Thymus (tissue), 11 donors: Measurements from ENCODE around the gene TOP3A. TPM values are rescaled to one million over a fixed set of nuclear protein-coding genes. Genes with fewer than 3 reads are reported as not detected.

Source experiments
- DNase-seq, 9 donors: peaks; one replicate each; pipeline ENCODE4 v3.0.0-alpha.2; 2013; ENCODE audit warnings: low spot score in 9 of 9, low read depth in 6 of 9, missing footprints in 1 of 9
- H3K27ac ChIP-seq, 2 donors: one replicate each; pipeline ENCODE4 v1.5.1; 2013; ENCODE audit warnings: control low read depth in 1 of 2, low read depth in 1 of 2, low read length in 1 of 2, mild to moderate bottlenecking in 1 of 2, moderate library complexity in 1 of 2
- H3K27me3 ChIP-seq, 2 donors: one replicate each; pipeline ENCODE4 v1.5.1; 2013; ENCODE audit warnings: low read length in 1 of 2; ENCODE audit not compliant: control insufficient read depth in 2 of 2, insufficient read depth in 1 of 2
- H3K36me3 ChIP-seq, 2 donors: one replicate each; pipeline ENCODE4 v1.5.1; 2013; ENCODE audit warnings: low read length in 1 of 2, mild to moderate bottlenecking in 1 of 2, moderate library complexity in 1 of 2; ENCODE audit not compliant: control insufficient read depth in 2 of 2, insufficient read depth in 2 of 2
- H3K4me1 ChIP-seq, 2 donors: one replicate each; pipeline ENCODE4 v1.5.1; 2013; ENCODE audit warnings: low read length in 2 of 2; ENCODE audit not compliant: control insufficient read depth in 2 of 2, insufficient read depth in 2 of 2
- H3K4me3 ChIP-seq, 2 donors: one replicate each; pipeline ENCODE4 v1.5.1; 2013; ENCODE audit warnings: low read length in 2 of 2, control low read depth in 1 of 2, mild to moderate bottlenecking in 1 of 2
- H3K9me3 ChIP-seq, 2 donors: one replicate each; pipeline ENCODE4 v1.5.1; 2013; ENCODE audit warnings: low read length in 1 of 2, mild to moderate bottlenecking in 1 of 2; ENCODE audit not compliant: control insufficient read depth in 2 of 2, insufficient read depth in 1 of 2
- WGBS: extraction: QIAGEN DNeasy Blood & Tissue Kit; methylation state at CpG from one replicate; pipeline ENCODE4 v1.1.7; 2013; 5-methylcytosine and 5-hydroxymethylcytosine counted together
- polyA plus RNA-seq: library from polyadenylated mRNA; stranded (reverse); fragments of 200-250 nt; gene quantifications from one replicate; pipeline ENCODE4 v1.2.3, GENCODE V29; 2013
- total RNA-seq: library from RNA; stranded (reverse); fragments of 120-200 nt; gene quantifications from one replicate; pipeline ENCODE4 v1.2.4, GENCODE V29; 2013
- donor health status: healthy.

Gene TOP3A
- total and polyA plus RNA-seq, 2 donors = 22.6 to 23.5 TPM

DNA sequence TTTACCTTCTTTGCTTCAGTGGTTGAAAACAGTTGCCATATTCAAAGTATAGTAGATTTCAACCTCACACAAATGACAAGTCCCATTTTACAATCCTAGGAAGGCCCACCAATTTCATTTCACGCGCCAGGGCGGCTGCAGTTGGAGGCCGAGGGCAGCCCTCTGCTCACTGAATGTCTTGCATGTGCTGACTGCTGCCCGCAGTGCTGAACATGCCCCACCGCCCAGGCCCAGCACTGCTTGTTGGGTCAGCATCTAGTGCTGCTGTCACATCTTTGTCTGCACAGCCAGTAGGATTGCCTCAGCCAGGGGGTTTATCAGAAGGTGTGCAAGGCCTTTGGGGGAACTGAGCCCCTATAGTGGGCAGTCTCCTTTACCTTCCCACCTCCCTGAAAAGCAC, 11.8 kb upstream of the TOP3A start:
- no peak for DNase-seq
- H3K4me3 ChIP-seq = no peak overlapping the region
- 94% methylated on average over 6 of the region's 6 CpGs for WGBS
- H3K36me3 ChIP-seq = peaks cover 78 to 81% of the 10 kb centered on the region in 2 donors
- H3K4me1 ChIP-seq = no peaks in the 10 kb centered on the region
- no peak overlapping the region for H3K27ac ChIP-seq
- no peaks in the 10 kb centered on the region for H3K9me3 ChIP-seq
- no peaks in the 10 kb centered on the region for H3K27me3 ChIP-seq

DNA sequence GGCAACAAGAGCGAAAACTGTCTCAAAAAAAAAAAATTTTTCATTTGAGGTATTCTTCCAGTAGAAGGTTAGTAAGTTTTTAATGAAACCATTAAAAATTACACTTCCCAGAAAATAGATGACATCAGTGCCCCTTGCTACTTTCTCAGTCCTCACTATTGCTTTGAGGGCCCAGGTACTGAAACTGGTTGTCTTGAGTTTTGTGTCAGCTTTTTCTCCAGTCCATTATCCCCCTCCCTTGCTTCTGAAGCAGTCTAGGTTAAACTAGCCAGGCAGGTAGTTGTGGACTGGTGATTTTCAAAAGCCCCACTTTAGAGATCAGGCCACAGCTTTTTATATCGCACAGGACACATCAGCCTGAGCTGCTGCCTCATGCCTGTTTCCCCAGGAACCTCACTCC, 11.2 kb upstream of the TOP3A start:
- WGBS = 98% methylated on average over 2 of the region's 2 CpGs
- DNase-seq = no peak
- H3K27me3 ChIP-seq = no peaks in the 10 kb centered on the region
- peaks cover 73 to 76% of the 10 kb centered on the region in 2 donors for H3K36me3 ChIP-seq
- H3K4me3 ChIP-seq = no peak overlapping the region
- no peak overlapping the region for H3K27ac ChIP-seq
- H3K9me3 ChIP-seq = no peaks in the 10 kb centered on the region
- no peaks in the 10 kb centered on the region for H3K4me1 ChIP-seq

DNA sequence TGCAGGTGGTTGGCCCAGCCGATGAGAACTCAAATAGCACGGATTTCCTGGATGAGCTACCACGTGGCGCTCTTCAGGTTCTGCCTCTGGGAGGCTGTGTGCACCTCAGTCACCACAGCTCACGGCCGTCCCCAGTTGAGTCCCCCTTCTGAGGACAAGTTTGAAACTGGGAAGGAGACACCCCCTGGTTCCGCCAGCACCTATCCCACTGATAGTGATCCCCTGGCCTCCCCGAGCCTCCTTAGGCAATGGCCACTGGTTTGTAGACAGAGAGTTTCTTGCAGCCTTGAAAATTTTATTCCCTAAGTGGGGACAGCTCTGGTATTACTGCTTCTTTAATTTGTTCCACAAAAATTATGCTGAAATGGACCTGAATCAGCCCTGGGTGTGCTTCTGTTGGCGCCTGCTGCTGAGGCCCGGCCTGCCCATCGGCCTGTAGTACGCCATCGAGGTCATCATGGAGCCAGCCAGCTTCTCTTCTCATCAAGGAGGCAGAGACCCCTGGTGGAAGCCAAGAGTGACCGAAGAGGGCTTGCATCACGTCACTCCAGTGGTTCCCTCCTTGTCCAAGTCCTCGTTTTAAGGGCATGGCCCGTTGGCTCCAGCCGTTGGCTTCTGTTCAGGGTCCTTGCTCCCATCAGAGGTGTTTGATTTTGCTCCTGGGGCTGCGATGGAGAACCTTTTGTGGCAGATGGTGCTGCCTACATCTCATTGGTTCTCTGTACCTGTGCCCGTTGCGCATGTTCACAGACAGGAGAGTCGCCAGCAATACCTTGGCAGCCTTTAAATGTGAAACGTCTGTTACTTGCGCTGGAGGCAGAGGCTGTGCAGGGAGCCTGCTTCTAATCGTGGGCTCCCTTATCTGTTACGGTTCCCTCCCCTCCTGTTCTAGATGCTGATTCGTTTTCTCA, 9.6 kb upstream of the TOP3A start:
- Histone ChIP-seq H3K27ac (no peak overlapping the region), H3K4me3 (no peak overlapping the region), H3K9me3 (no peaks in the 10 kb centered on the region), H3K27me3 (no peaks in the 10 kb centered on the region), H3K36me3 (peaks cover 62 to 66% of the 10 kb centered on the region in 2 donors), H3K4me1 (peaks cover 3 to 4% of the 10 kb centered on the region in 2 donors)
- DNase-seq = no peak
- 98% methylated on average over 27 of the region's 27 CpGs for WGBS

DNA sequence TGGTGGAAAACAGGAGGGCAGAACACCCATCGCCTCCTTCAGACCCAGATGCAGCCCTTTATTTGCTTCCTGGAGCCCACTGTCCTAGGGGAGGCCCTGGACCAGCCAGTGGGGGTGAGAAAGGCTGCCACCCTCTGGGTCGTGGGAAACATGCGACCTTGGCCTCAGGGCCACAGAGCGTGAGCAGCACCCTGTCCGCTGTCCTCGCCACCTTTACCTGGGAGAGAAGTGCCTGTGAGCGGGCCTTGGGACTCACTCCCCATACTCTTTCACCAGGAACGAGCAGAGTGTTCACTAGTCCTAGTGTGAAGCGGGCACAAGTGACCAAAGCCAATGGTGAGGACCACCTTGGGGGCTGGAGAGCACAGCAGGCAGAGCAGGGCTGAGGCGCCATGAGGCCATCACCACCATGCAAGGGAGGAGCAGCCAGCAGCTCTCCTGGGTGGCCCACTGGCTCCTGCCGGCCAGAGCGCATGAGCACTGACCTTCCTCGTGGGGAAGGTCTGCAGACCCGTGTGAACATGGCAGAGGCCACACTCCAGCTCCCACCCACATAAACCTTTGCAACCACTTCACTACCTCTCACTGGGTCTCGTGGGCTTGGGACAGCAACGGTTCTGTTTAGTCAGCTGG, 8.8 kb upstream of the TOP3A start:
- peaks cover 61 to 64% of the 10 kb centered on the region in 2 donors for H3K36me3 ChIP-seq
- H3K4me1 ChIP-seq = peaks cover 4 to 6% of the 10 kb centered on the region in 2 donors

DNA sequence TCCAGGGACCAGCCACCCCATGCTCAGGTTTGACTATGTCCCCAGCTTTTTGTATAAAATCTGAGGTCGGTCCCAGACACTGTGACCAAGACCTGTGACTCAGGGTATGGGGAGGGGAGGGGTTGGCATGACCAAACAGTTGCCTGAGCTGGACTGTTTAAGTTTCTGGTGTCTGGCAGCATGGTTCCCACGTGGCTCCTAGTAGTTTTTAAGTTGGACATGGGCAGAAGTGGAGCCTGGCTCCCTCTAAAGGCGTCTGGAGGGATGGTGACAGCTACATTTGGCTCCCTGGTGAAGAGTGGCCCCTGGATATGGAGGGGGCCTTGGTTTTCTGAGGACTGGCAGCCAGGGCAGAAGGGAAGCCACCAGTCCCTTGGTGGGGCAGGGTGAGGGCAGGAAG, 8.2 kb upstream of the TOP3A start:
- 86% methylated on average over 3 of the region's 3 CpGs for WGBS
- no peak overlapping the region for H3K4me3 ChIP-seq
- no peaks in the 10 kb centered on the region for H3K9me3 ChIP-seq
- no peaks in the 10 kb centered on the region for H3K27me3 ChIP-seq
- H3K27ac ChIP-seq = no peak overlapping the region
- peaks cover 4 to 9% of the 10 kb centered on the region in 2 donors for H3K4me1 ChIP-seq
- no peak for DNase-seq
- peaks cover 57 to 61% of the 10 kb centered on the region in 2 donors for H3K36me3 ChIP-seq

More for the DNA sequence above, 8.8 kb upstream of the TOP3A start:
- no peak overlapping the region for H3K4me3 ChIP-seq
- 98% methylated on average over 16 of the region's 16 CpGs for WGBS
- H3K27me3 ChIP-seq = no peaks in the 10 kb centered on the region
- H3K9me3 ChIP-seq = no peaks in the 10 kb centered on the region
- no peak overlapping the region for H3K27ac ChIP-seq
- DNase-seq = no peak

DNA sequence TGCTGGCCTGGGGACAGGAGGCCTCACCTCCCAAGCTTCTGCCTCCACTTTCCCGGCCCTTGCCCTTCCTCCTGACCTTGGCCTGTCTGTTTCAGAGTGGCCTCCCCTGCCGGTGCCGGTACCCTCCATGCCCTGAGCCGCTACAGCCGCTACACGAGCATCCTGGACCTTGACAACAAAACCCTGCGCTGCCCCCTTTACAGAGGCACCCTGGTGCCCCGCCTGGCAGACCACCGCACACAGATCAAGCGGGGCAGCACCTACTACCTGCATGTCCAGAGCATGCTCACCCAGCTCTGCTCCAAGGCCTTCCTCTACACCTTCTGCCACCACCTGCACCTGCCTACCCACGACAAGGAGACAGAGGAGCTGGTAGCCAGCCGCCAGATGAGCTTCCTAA, 7.7 kb upstream of the TOP3A start:
- Histone ChIP-seq H3K27me3 (no peaks in the 10 kb centered on the region), H3K4me1 (peaks cover 4 to 14% of the 10 kb centered on the region in 2 donors), H3K4me3 (no peak overlapping the region), H3K9me3 (no peaks in the 10 kb centered on the region), H3K36me3 (peaks cover 56 to 57% of the 10 kb centered on the region in 2 donors), H3K27ac (no peak overlapping the region)
- no peak for DNase-seq
- 98% methylated on average over 12 of the region's 12 CpGs for WGBS

DNA sequence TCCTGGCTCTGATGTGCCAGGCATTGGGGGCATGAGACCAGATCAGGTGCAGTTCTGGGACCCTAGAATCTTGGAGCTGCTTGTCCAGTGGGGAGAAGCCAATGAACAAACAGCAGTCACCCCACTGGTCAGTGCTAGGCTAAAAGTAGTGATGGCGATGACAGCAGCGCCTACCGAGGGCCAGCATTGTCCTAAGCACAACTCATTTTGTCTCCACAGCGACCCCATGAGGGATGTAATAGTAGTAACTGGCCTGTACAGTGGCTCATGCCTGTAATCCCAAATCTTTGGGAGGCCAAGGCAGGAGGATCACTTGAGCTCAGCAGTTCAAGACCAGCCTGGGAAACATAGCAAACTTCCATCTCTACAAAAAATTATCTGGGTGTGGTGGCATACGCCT, 6.5 kb upstream of the TOP3A start:
- peaks cover 51 to 52% of the 10 kb centered on the region in 2 donors for H3K36me3 ChIP-seq
- H3K9me3 ChIP-seq = no peaks in the 10 kb centered on the region
- H3K4me3 ChIP-seq = no peak overlapping the region
- peaks cover 7 to 25% of the 10 kb centered on the region in 2 donors for H3K4me1 ChIP-seq
- WGBS = 87% methylated on average over 5 of the region's 5 CpGs
- H3K27me3 ChIP-seq = no peaks in the 10 kb centered on the region
- no peak for DNase-seq
- H3K27ac ChIP-seq = no peak overlapping the region

DNA sequence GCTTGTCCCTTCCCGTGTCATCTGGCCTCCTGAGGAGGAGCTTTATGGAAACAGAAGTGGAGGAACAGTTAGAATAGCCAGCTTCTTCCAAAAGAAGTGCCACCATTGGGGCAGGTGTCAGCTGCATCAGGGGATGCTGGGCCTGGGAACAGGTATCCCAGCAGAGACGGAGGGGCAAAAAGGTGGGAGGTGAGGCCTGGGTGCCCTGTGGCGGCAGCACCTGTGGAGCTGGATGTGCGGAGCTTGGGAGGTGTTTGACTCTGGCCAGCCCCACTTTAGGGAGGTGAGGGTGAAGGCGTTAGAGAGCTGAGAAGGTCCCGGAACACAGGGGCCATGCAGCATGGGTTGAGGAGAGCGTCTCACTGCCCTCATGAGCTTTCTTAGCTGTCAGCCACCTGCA, 5.5 kb upstream of the TOP3A start:
- Histone ChIP-seq H3K4me1 (peaks cover 11 to 35% of the 10 kb centered on the region in 2 donors), H3K4me3 (no peak overlapping the region), H3K27me3 (no peaks in the 10 kb centered on the region), H3K36me3 (peaks cover 46% of the 10 kb centered on the region in 2 donors), H3K9me3 (peaks cover 0 to 5% of the 10 kb centered on the region in 2 donors), H3K27ac (no peak overlapping the region)
- no peak for DNase-seq
- 96% methylated on average over 7 of the region's 7 CpGs for WGBS

DNA sequence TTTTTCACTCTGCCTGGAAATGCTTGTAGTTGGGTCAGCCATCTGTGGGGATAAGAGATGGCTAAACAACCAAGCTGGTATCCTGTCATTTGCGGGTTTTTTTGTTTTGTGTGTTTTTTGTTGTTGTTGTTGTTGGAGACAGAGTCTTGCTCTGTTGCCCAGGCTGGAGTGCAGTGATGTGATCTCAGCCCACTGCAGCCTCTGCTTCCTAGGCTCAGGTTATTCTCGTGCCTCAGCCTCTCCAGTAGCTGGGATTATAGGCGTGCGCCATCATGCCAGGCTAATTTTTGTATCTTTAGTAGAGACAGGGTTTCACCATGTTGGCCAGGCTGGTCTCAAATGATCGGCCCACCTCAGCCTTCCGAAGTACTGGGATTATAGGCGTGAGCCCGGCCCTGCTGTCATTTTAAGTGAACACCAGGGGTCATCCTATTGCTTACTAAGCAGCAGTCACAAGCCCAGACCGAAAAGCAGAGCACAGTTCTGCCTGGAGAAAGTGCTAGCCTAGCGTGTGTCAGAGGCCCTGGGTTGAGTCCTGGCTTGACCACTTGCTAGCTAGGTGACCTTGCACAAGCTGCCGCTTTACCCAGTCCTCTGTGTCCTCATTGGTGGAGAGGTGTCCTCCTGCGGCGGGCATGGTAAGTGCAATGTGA, 4.9 kb upstream of the TOP3A start:
- Histone ChIP-seq H3K9me3 (peaks cover 0 to 5% of the 10 kb centered on the region in 2 donors), H3K4me1 (peaks cover 11 to 35% of the 10 kb centered on the region in 2 donors), H3K27ac (no peak overlapping the region), H3K4me3 (no peak overlapping the region), H3K36me3 (peaks cover 40 to 41% of the 10 kb centered on the region in 2 donors), H3K27me3 (no peaks in the 10 kb centered on the region)
- WGBS = 95% methylated on average over 13 of the region's 13 CpGs
- DNase-seq = peak in 7 of 9 donors; percentile 5 to 46 (median 15)
